Activated naive CD4-positive, alpha-beta T cell treated with anti-CD3 and anti-CD28 coated beads, Interleukin-2, amount 50 U/mL, for 24 hours (primary cell): ENCODE data around the gene PDGFRB.

Source experiments
- H3K27ac Mint-ChIP-seq: one replicate; pipeline ENCODE4 v1.8.0; 2021; ENCODE audit warnings: mild to moderate bottlenecking, mixed read lengths
- H3K27me3 Mint-ChIP-seq: one replicate; pipeline ENCODE4 v1.8.0; 2021; ENCODE audit warnings: mixed read lengths
- H3K36me3 Mint-ChIP-seq: one replicate; pipeline ENCODE4 v1.8.0; 2021; ENCODE audit warnings: mixed read lengths
- H3K4me1 Mint-ChIP-seq: one replicate; pipeline ENCODE4 v1.8.0; 2021; ENCODE audit warnings: mixed read lengths
- H3K4me3 Mint-ChIP-seq: one replicate; pipeline ENCODE4 v1.8.0; 2021; ENCODE audit warnings: mild to moderate bottlenecking, mixed read lengths
- H3K9me3 Mint-ChIP-seq: one replicate; pipeline ENCODE4 v1.8.0; 2021; ENCODE audit warnings: mixed read lengths

The PDGFRB gene

GRCh38 chr5:150174285-150174684 is 18.6 kb upstream of the PDGFRB start:
- H3K4me1 Mint-ChIP-seq = no peaks in the 10 kb centered on the region
- H3K9me3 Mint-ChIP-seq = no peaks in the 10 kb centered on the region
- no peak overlapping the region for H3K4me3 Mint-ChIP-seq
- H3K27me3 Mint-ChIP-seq = peaks cover 14% of the 10 kb centered on the region
- no peak overlapping the region for H3K27ac Mint-ChIP-seq
- no peaks in the 10 kb centered on the region for H3K36me3 Mint-ChIP-seq

GRCh38 chr5:150173161-150173560 is 17.5 kb upstream of the PDGFRB start:
- peaks cover 19% of the 10 kb centered on the region for H3K27me3 Mint-ChIP-seq
- H3K27ac Mint-ChIP-seq = no peak overlapping the region
- H3K36me3 Mint-ChIP-seq = no peaks in the 10 kb centered on the region
- H3K9me3 Mint-ChIP-seq = no peaks in the 10 kb centered on the region
- H3K4me3 Mint-ChIP-seq = no peak overlapping the region
- no peaks in the 10 kb centered on the region for H3K4me1 Mint-ChIP-seq

GRCh38 chr5:150172556-150172955 is 16.9 kb upstream of the PDGFRB start:
- no peak overlapping the region for H3K27ac Mint-ChIP-seq
- H3K4me1 Mint-ChIP-seq = no peaks in the 10 kb centered on the region
- H3K9me3 Mint-ChIP-seq = no peaks in the 10 kb centered on the region
- H3K4me3 Mint-ChIP-seq = no peak overlapping the region
- H3K27me3 Mint-ChIP-seq = peaks cover 21% of the 10 kb centered on the region
- no peaks in the 10 kb centered on the region for H3K36me3 Mint-ChIP-seq

- no peak overlapping the region for H3K4me3 Mint-ChIP-seq
- no peak overlapping the region for H3K27ac Mint-ChIP-seq
- no peaks in the 10 kb centered on the region for H3K4me1 Mint-ChIP-seq
- no peaks in the 10 kb centered on the region for H3K36me3 Mint-ChIP-seq
- peaks cover 24% of the 10 kb centered on the region for H3K27me3 Mint-ChIP-seq
- H3K9me3 Mint-ChIP-seq = no peaks in the 10 kb centered on the region
Measured at GRCh38 chr5:150172145-150172544, 16.5 kb upstream of the PDGFRB start.

GRCh38 chr5:150168864-150169263 is 13.2 kb upstream of the PDGFRB start:
- Mint-ChIP-seq H3K36me3 (no peaks in the 10 kb centered on the region), H3K27ac (no peak overlapping the region), H3K4me3 (no peak overlapping the region), H3K27me3 (peaks cover 34% of the 10 kb centered on the region), H3K9me3 (no peaks in the 10 kb centered on the region), H3K4me1 (no peaks in the 10 kb centered on the region)

- Mint-ChIP-seq H3K9me3 (no peaks in the 10 kb centered on the region), H3K36me3 (no peaks in the 10 kb centered on the region), H3K4me1 (no peaks in the 10 kb centered on the region), H3K27ac (no peak overlapping the region), H3K27me3 (peaks cover 30% of the 10 kb centered on the region), H3K4me3 (no peak overlapping the region)
Measured at GRCh38 chr5:150167908-150168307, 12.3 kb upstream of the PDGFRB start.

- H3K4me1 Mint-ChIP-seq = no peaks in the 10 kb centered on the region
- H3K27ac Mint-ChIP-seq = no peak overlapping the region
- H3K9me3 Mint-ChIP-seq = no peaks in the 10 kb centered on the region
- H3K27me3 Mint-ChIP-seq = peaks cover 30% of the 10 kb centered on the region
- H3K4me3 Mint-ChIP-seq = no peak overlapping the region
- H3K36me3 Mint-ChIP-seq = no peaks in the 10 kb centered on the region
Measured at GRCh38 chr5:150167512-150167850, 11.8 kb upstream of the PDGFRB start.

GRCh38 chr5:150166650-150167511 is 11.2 kb upstream of the PDGFRB start, which contains the start of gene CDX1:
TSS of gene CDX1 (plus strand) at chr5:150166778. CDS start at chr5:150166877, 99 bp downstream.
- H3K4me1 Mint-ChIP-seq = no peaks in the 10 kb centered on the region
- H3K4me3 Mint-ChIP-seq = no peak within 1 kb of the TSS
- peak within 1 kb of the TSS; percentile 5 for H3K27ac Mint-ChIP-seq
- H3K27me3 Mint-ChIP-seq = peaks cover 26% of the 10 kb centered on the region
- H3K36me3 Mint-ChIP-seq = no peaks in the 10 kb centered on the region
- H3K9me3 Mint-ChIP-seq = no peaks in the 10 kb centered on the region

- Mint-ChIP-seq H3K4me3 (no peak overlapping the region), H3K27me3 (peaks cover 26% of the 10 kb centered on the region)
Measured at GRCh38 chr5:150166037-150166649, 10.5 kb upstream of the PDGFRB start.

GRCh38 chr5:150164211-150164980 is 8.8 kb upstream of the PDGFRB start:
- no peaks in the 10 kb centered on the region for H3K4me1 Mint-ChIP-seq
- no peaks in the 10 kb centered on the region for H3K36me3 Mint-ChIP-seq
- no peaks in the 10 kb centered on the region for H3K9me3 Mint-ChIP-seq
- peak overlapping the region; percentile 3 for H3K27ac Mint-ChIP-seq
- no peak overlapping the region for H3K4me3 Mint-ChIP-seq
- H3K27me3 Mint-ChIP-seq = peaks cover 20% of the 10 kb centered on the region

More at GRCh38 chr5:150166037-150166649, 10.5 kb upstream of the PDGFRB start:
- Mint-ChIP-seq H3K27ac (no peak overlapping the region), H3K4me1 (no peaks in the 10 kb centered on the region), H3K9me3 (no peaks in the 10 kb centered on the region), H3K36me3 (no peaks in the 10 kb centered on the region)

- Mint-ChIP-seq H3K36me3 (no peaks in the 10 kb centered on the region), H3K27me3 (peaks cover 19% of the 10 kb centered on the region), H3K4me3 (no peak overlapping the region), H3K9me3 (no peaks in the 10 kb centered on the region), H3K4me1 (no peaks in the 10 kb centered on the region), H3K27ac (peak overlapping the region; percentile 66)
Measured at GRCh38 chr5:150163547-150164059, 8.0 kb upstream of the PDGFRB start.

- no peaks in the 10 kb centered on the region for H3K36me3 Mint-ChIP-seq
- no peaks in the 10 kb centered on the region for H3K9me3 Mint-ChIP-seq
- H3K27ac Mint-ChIP-seq = no peak overlapping the region
- no peak overlapping the region for H3K4me3 Mint-ChIP-seq
- H3K4me1 Mint-ChIP-seq = no peaks in the 10 kb centered on the region
- peaks cover 14% of the 10 kb centered on the region for H3K27me3 Mint-ChIP-seq
Measured at GRCh38 chr5:150163035-150163434, 7.4 kb upstream of the PDGFRB start.

- Mint-ChIP-seq H3K9me3 (no peaks in the 10 kb centered on the region), H3K27me3 (peaks cover 12% of the 10 kb centered on the region), H3K4me1 (no peaks in the 10 kb centered on the region), H3K4me3 (no peak overlapping the region), H3K36me3 (no peaks in the 10 kb centered on the region), H3K27ac (no peak overlapping the region)
Measured at GRCh38 chr5:150162142-150162513, 6.5 kb upstream of the PDGFRB start.

- no peak overlapping the region for H3K4me3 Mint-ChIP-seq
- no peaks in the 10 kb centered on the region for H3K36me3 Mint-ChIP-seq
- H3K4me1 Mint-ChIP-seq = no peaks in the 10 kb centered on the region
- no peak overlapping the region for H3K27ac Mint-ChIP-seq
- no peaks in the 10 kb centered on the region for H3K9me3 Mint-ChIP-seq
- H3K27me3 Mint-ChIP-seq = peaks cover 12% of the 10 kb centered on the region
Measured at GRCh38 chr5:150161242-150162141, 5.8 kb upstream of the PDGFRB start.
